Upper lobe of left lung (tissue), 4 donors: ENCODE measurements around the gene JSRP1.

Source experiments
- CTCF ChIP-seq, 6 experiments: fragments of 450-650 bp in 4 of 6; fragments of 200-600 bp in 2 of 6; sonication (generic) in 2 of 6; IDR thresholded peaks; one replicate each; pipeline ENCODE4 v1.5.1; 2016 to 2019; ENCODE audit warnings: antibody characterized with exemption in 6 of 6
- POLR2AphosphoS5 ChIP-seq, 2 donors: sonication (generic); formaldehyde crosslinking; IDR thresholded peaks; one replicate each; pipeline ENCODE4 v1.5.1; 2017; ENCODE audit warnings: antibody characterized with exemption in 2 of 2

DNA sequence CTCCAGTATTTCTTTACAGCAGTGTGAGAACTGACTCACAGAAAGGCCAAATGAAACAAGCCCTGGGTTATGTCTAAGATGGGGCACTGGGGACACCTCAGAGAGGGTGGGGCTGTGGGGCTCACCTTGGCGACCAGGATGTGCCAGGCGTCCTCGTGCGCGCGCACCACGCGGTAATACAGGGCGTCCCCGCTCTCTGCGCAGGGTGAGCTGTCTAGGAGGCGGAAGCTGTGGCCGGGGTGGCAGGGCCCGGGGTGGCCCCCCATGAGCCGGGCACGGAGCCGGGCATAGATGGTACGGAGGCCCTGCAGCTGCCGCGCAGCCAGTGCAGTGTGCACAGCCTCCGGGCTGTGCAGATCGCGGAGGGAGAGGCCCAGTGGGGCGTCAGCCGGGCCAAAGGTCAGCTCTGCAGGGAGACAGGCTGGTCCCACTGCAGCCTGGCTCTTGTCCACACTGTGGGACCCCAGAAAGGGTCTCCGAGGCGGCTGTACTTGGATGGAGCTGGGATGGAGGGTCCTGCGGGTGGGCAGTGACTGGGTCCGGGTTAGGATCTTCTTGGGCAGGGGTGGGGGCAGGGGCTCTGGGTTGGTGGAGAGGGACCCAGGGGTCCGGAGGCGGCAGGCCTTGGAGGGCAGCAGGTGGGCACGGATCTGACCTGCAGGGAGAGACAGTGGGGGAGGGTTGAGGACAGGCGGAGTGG lies 22.4 kb upstream of the JSRP1 start:
- no peak for TF ChIP-seq CTCF (IDR thresholded peaks at IDR 0.05)
- no peak for TF ChIP-seq POLR2AphosphoS5 (IDR thresholded peaks at IDR 0.05)
